Lower leg skin (tissue), 4 donors: ENCODE measurements around the gene HDLBP. TPM values are rescaled to one million over a fixed set of nuclear protein-coding genes. Genes with fewer than 3 reads are reported as not detected.

Experiments used
- DNase-seq, 2 donors: peaks; one replicate each; pipeline ENCODE4 v3.0.0-alpha.2; 2019; ENCODE audit warnings: low spot score in 2 of 2
- H3K4me3 ChIP-seq: fragments of 200-600 bp; sonication (generic); 2 replicates; pipeline ENCODE4 v1.5.1; 2017; ENCODE audit warnings: mild to moderate bottlenecking, low read depth; ENCODE audit not compliant: poor library complexity, severe bottlenecking
- POLR2A ChIP-seq, 2 donors: fragments of 450-650 bp; IDR thresholded peaks; one replicate each; pipeline ENCODE4 v1.6.1; 2016 to 2017; ENCODE audit warnings: antibody characterized with exemption in 2 of 2, mild to moderate bottlenecking in 1 of 2, moderate library complexity in 1 of 2
- WGBS, 2 donors: methylation state at CpG; one replicate each; pipeline ENCODE4 v1.1.5; 2018; 5-methylcytosine and 5-hydroxymethylcytosine counted together
- intact Hi-C: fragments of 100-400 bp; cut with DNase I; formaldehyde crosslinking; loops from one replicate; pipeline ENCODE4 v1.15.0; 2023; ENCODE audit warnings: low total_unique reads
- total RNA-seq, 4 donors: library from RNA; depleted of rRNA; stranded (reverse); fragments of >200 nt; gene quantifications; one replicate each; pipeline ENCODE4 v1.1.0, GENCODE V29; 2016
- TF ChIP-seq, protein P1 (sequence below), 3 donors: fragments of 450-650 bp; IDR thresholded peaks; one replicate each; pipeline ENCODE4 v1.5.1; 2016; ENCODE audit warnings: antibody characterized with exemption in 3 of 3, mild to moderate bottlenecking in 3 of 3, moderate library complexity in 2 of 3

Gene HDLBP
- total RNA-seq, 4 donors from 2014 or later = 241 to 393 (median 294) TPM

DNA sequence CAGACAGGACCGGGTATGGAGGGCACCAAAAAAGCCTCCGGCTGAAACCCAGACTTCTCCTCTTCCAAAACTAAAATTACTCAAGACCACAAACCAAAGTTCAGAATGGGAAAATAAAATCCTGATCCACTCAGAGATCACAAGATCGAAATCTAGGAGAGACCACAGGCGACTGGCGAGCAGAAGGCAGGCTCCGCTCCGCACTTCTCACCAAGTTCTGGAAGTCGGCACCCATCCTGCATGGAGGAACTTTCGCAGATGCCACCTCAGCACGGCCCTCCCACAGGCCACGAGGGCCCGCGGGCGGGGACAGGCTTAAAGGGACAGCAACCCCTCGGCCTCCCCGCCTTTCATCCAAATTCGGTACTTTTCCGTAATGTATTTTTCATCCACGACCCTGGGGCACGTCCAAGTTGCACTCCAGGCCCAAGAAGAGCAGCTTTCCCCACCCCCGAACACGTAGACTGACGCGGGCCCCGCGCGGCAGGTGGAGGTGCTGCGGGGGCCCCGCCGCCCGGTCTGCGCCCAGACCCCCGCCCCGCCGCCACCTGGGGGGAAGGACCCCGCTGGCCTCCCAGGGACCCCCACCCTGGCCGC is 43.7 kb downstream of the HDLBP start:
- WGBS, 2 donors = 1% methylated on average over 25 to 34 of the region's 37 CpGs
- intact Hi-C loops = no loop called here

DNA sequence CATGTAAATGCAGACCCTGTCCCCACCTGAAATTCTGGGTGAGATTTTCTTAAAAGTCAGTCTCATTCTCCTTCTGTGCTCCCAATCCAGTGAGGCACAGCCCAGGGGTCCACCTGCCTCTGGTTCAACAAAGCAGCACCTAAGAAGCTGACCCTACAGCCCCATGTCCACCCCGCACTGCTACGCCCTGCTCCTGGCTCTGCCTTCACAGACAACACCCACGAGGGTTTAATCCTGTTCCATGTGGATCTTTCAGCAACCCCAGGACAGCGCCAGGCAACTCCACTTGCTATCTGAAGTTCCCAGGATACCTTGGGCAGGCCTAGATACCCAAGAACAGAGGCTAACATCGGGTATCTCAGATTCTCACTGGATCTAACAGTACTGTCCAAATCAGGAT is 44.9 kb downstream of the HDLBP start:
- TF ChIP-seq POLR2A (IDR thresholded peaks at IDR 0.05) = no peak
- TF ChIP-seq, protein P1, sequence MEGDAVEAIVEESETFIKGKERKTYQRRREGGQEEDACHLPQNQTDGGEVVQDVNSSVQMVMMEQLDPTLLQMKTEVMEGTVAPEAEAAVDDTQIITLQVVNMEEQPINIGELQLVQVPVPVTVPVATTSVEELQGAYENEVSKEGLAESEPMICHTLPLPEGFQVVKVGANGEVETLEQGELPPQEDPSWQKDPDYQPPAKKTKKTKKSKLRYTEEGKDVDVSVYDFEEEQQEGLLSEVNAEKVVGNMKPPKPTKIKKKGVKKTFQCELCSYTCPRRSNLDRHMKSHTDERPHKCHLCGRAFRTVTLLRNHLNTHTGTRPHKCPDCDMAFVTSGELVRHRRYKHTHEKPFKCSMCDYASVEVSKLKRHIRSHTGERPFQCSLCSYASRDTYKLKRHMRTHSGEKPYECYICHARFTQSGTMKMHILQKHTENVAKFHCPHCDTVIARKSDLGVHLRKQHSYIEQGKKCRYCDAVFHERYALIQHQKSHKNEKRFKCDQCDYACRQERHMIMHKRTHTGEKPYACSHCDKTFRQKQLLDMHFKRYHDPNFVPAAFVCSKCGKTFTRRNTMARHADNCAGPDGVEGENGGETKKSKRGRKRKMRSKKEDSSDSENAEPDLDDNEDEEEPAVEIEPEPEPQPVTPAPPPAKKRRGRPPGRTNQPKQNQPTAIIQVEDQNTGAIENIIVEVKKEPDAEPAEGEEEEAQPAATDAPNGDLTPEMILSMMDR (IDR thresholded peaks at IDR 0.05) = no peak
- 26 to 40% methylated on average over 5 of the region's 5 CpGs for WGBS, 2 donors
- intact Hi-C loops = no loop called here
- DNase-seq = peak in 1 of 2 donors; percentile 76
- H3K4me3 ChIP-seq = no peak overlapping the region

More for the DNA sequence above, 43.7 kb downstream of the HDLBP start:
- DNase-seq = peak; percentile 87 to 96
- no peak for TF ChIP-seq POLR2A (IDR thresholded peaks at IDR 0.05)
- TF ChIP-seq, protein P1 (IDR thresholded peaks at IDR 0.05) = no peak
- peak overlapping the region; percentile 97 for H3K4me3 ChIP-seq

DNA sequence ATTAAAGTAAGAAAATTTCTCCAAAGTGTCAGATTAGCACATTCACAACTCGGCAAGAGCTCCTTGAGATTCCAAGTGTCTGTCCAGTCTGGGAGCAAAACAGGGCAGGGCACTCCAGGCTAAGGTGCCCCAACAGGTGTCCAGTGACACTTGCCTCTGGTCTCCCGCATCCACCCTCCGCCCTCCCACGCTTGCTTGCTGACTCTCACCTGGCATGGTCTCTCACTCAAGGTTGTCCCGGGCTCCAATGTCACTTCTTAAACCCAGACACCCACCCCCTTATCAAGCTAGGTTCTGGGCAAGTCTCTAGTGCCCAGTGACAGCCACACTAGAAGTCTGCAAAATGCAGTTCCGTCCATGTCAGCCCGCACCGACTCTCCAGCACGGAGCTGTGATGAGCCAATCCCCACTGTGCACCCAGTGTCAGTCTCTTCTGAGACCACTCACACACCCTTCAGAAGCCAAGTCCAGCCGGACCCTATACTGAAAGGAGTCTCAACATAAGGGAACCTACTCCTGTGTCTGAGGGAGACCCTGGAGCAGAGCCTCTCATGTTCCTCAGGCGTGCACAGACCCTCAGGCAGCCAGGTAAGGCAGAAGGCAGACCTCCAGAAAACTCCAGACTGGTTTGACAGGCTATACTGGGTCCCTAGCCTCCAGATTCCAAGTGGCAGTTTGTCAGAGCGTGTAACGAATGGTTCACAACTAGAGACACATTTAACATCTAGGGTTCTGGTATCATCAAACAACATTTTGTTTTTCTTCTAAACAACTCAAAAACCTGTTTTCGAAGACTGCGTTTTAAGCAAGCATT is 45.6 kb downstream of the HDLBP start:
- no peak overlapping the region for H3K4me3 ChIP-seq
- WGBS, 2 donors = 52% methylated on average over 15 of the region's 15 CpGs
- TF ChIP-seq, protein P1 (IDR thresholded peaks at IDR 0.05) = no peak
- TF ChIP-seq POLR2A (IDR thresholded peaks at IDR 0.05) = no peak
- peak in 1 of 2 donors; percentile 57 for DNase-seq
- intact Hi-C loops = no loop called here

DNA sequence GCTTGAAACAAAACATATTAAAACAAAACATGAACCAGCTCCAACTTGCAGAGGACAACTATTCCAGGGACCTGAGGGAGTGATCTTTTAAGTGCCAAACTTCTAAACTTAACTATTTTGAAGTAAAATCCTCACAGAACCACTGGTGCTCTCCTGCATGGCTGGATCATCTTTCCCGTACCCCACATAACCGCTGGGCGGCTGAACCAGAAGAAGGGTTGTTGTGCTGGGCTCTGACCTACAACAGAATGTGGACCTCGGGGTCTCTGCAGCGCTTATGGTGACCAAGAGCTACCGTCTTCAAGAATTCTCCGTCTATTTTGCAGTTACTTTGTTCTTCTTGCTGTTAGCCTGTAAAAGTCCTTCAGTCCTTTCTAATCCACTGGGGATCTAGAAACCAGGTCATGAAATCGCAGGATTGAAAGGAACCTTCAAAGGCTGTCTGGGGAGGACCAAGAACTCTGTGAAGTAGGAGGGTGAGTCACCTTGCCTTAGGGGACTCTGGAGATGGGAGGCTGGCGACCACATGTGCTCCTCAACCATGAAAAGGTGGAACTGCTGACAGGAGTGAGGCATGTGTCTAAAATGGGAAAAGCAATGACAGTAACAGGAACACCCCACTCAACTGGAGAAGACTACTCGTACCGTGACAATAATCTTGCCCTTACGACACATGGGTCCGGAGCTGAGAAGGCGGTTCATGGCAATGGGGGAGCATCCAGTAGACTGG is 46.6 kb downstream of the HDLBP start:
- peak in 1 of 2 donors; percentile 57 for DNase-seq
- no peak for TF ChIP-seq POLR2A (IDR thresholded peaks at IDR 0.05)
- TF ChIP-seq, protein P1 (IDR thresholded peaks at IDR 0.05) = no peak
- intact Hi-C loops = no loop called here
- 64 to 75% methylated on average over 14 of the region's 14 CpGs for WGBS, 2 donors
- H3K4me3 ChIP-seq = no peak overlapping the region

DNA sequence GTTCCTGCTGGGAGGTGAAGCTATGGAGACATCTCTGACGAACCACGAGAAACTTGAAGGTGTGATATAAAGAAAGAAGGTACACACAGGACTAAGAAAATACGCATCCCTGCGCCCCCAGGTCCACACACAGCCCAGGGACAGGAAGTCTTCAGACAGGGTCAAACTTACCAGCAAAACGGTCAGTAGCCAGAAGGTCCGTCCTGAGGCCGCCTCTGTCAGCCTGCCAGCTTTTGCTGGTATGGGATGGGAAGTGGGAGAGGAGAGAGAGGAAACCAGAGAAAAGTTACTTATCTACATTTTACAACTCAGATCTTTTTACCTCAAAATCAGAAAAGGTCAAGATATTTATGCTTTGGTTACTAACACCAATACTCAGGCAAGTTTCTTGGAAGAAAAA is 47.2 kb downstream of the HDLBP start:
- H3K4me3 ChIP-seq = no peak overlapping the region
- peak in 1 of 2 donors; percentile 78 for DNase-seq
- 67 to 71% methylated on average over 7 of the region's 7 CpGs for WGBS, 2 donors
- intact Hi-C loops = no loop called here
- TF ChIP-seq, protein P1 (IDR thresholded peaks at IDR 0.05) = no peak
- TF ChIP-seq POLR2A (IDR thresholded peaks at IDR 0.05) = no peak
